IPS-18c (cell line): Measurements from ENCODE around the gene KCNQ5.
"Not testable (repeated sequence)": the region's sequence is repeated elsewhere in the genome, so short reads cannot be mapped to it uniquely, and the experiment has no call there.

Experiments
- H3K4me3 ChIP-seq: 2 replicates; pipeline ENCODE4 v1.7.0; 2013; ENCODE audit warnings: low read depth, mild to moderate bottlenecking, low read length, moderate library complexity; ENCODE audit not compliant: insufficient read depth
- H3K9me3 ChIP-seq: one replicate; pipeline ENCODE4 v1.6.1; 2013; ENCODE audit warnings: mild to moderate bottlenecking, low read length, moderate library complexity; ENCODE audit not compliant: control insufficient read depth, insufficient read depth

The KCNQ5 gene

DNA sequence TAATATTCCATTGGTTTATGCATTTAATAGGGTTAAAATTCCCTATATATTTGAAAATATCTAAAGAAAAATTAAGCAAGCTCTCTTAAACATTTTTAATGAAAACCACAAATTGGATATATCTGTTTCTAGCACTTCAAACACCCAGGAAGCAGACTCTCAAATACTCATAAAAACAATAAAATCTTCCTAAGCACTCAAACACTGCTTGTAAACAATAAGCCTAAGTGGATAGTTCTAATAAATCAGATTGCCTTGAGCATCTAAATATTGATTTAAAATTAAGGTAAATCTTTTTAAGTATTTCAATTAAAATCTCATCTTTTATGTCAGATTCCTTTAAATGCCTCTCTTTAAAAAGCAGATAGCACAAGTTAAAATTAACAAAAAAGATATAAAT, 254.4 kb downstream of the KCNQ5 start:
- Histone ChIP-seq H3K9me3 (no peaks in the 10 kb centered on the region), H3K4me3 (no peak overlapping the region)

DNA sequence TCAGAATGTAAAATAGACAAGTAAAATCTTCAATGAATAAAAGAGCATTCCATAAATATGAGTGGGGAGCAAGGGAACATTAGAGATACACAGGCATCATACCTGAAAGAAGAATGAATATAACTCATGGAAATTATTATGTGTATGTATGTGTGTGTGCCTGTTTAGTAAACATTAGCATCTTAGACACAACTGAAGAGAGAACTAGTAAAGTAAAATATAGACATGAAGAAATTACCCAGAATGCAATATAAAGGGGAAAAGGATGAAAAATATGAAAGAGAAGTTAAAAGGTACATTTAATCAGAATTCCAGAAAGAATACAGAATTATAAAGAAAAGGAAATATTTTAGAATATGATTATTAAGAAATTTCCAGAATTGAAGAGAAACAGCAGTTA, 264.3 kb downstream of the KCNQ5 start:
- H3K4me3 ChIP-seq = no peak overlapping the region
- H3K9me3 ChIP-seq = no peaks in the 10 kb centered on the region

DNA sequence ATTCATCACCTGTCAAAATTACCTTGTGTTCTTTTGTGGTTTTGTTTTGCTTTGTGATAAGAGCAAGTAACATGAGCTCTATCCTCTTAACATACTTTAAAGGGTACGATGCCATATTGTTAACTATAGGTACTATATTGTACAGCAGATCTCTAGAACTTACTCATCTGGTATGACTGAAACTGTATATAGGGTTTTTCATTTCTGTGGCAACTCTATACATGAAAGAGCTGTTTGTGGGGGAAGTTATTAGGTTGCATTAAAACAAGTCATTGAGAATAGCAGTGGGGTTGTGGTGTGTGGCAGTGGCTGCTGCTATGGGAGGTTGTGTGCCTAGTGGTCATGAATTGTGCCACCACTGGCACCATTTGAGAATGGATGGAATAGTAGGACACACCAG, 268.4 kb downstream of the KCNQ5 start:
- H3K4me3 ChIP-seq = no peak overlapping the region
- H3K9me3 ChIP-seq = no peaks in the 10 kb centered on the region

DNA sequence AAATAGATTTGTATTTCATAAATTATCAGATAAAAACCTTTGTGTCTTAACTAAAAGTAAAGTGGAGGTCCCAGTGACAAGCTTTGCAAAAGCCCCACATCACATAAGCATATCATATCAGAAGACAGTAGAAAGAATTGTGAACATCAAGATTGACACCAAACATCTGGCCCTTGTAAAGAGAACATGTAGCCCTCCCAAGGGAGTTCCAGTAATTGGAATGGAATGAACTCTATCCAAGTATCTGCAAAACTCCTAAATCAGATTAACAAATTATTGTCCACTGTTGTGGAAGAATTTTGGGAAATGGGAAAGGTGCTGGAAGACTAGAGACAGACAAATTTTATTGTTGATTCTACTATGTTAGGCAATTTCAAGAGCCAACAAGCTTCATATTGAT, 268.8 kb downstream of the KCNQ5 start:
- no peak overlapping the region for H3K4me3 ChIP-seq
- no peaks in the 10 kb centered on the region for H3K9me3 ChIP-seq

DNA sequence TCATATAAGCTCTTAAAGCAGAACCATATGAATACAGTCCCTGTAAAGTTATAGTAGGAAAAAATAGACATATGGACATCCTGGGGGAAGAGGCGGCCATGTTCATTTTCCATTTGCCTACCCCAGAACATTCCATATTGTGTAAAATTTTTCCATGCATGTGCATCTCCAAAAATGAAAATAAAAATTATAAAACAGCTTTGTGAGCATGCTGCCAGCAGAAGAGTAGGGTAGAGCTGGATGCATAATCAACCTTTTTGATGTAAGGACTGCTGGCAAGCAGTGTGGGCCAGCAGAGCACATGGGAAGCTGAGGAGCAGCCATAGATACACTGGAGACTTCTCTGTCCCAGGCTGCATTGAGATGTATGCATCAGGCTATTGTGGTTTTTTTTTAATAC, 271.0 kb downstream of the KCNQ5 start:
- no peaks in the 10 kb centered on the region for H3K9me3 ChIP-seq
- no peak overlapping the region for H3K4me3 ChIP-seq

DNA sequence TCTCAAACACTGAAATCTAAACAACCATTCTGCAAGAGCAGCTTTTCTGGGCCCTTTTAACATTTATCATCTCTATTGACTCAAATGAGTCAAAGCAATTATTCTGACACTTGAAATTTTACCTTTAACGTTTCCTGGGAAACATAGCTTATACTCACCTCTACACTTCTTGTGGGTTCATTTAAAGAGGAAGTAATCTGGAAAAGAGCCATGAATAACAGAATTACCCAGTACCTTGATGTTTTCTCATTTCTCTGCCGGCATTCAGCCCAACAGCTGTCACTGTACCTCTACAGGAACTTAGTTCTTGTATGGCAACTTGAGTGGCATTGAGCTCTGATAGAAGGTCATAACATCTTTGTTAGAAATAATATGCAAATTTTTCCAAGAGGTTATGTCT, 272.2 kb downstream of the KCNQ5 start:
- Histone ChIP-seq H3K9me3 (no peaks in the 10 kb centered on the region), H3K4me3 (no peak overlapping the region)

DNA sequence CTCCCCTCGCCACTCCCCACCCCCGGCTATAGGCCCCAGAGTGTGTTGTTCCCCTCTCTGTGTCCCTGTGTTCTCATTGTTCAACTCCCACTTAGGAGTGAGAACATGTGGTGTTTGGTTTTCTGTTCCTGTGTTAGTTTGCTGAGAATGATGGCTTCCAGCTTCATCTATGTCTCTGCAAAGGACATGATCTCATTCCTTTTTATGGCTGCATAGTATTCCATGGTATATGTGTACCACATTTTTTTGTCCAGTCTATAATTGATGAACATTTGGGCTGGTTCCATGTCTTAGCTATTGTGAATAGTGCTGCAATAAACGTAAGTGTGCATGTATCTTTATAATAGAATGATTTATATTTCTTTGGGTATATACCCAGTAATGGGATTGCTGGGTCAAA, 276.4 kb downstream of the KCNQ5 start:
- H3K4me3 ChIP-seq = not testable (repeated sequence)

DNA sequence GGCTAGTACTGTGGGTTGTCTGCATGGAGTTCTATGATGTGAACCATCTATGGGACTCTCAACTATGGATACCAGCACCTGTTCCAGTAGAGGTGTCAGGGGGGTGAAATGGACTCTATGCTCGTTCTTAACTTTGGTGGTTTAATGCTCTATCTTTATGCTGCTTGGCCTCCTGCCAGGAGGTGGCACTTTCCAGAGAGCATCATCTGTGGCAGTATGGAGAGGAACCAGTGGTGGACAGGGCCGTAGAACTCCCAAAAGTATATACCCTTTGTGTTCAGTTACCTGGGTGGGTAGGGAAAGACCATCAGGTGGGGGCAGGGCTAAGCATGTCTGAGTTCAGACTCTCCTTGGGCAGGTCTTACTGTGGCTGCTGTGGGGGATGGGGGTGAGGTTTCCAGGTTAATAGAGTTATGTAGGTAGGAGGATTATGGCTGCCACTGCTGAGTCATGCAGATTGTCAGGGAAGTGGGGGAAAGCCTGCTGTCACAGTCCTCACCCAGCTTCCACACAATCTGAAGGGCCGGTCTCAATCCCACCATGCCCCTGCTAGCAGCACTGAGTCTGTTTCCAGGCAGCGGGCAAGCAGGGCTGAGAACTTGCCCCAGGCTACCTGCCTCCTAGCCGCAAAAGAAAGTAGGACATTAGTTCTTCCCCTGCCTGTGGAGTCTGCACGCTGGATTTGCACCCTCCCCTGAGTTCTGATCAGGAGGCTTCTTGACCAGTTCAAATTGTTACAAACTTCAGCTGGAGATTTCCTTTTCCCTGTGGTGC, 284.0 kb downstream of the KCNQ5 start:
- H3K9me3 ChIP-seq = peaks cover 3% of the 10 kb centered on the region
- H3K4me3 ChIP-seq = no peak overlapping the region

More for the DNA sequence above, 276.4 kb downstream of the KCNQ5 start:
- not testable (repeated sequence) for H3K9me3 ChIP-seq

DNA sequence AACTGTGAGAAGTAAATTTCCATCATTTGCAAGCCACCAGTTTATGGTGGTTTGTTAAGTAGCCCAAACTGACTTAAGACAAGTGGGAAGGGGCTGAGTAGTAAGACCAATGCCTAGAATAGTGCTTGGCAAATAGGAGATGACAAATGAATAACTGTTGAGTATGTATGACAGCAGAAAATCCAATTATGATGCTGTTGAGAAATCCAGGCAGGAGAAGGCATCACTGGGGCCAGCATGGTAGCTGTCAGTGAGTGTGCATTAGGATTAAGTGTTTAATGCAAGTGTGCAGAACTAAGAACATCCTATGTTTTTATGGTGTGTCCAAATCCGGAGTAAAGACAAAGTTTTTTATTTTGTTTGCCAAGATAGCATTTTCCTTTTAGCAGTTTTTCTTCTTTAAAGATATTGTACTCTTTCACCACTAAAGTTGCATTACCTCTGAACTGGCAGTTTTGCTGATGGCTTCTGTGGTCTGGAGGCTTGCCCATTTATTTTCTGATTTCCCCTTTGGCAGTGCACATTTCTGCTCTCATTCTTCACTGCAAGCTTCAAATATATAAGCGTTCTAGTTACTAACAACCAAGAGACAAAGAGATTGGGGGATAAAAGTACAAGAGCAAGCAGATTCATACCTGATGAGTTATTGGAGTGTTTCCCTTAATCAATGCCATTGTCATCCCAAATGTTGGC, 289.7 kb downstream of the KCNQ5 start:
- H3K4me3 ChIP-seq = no peak overlapping the region
- no peaks in the 10 kb centered on the region for H3K9me3 ChIP-seq

DNA sequence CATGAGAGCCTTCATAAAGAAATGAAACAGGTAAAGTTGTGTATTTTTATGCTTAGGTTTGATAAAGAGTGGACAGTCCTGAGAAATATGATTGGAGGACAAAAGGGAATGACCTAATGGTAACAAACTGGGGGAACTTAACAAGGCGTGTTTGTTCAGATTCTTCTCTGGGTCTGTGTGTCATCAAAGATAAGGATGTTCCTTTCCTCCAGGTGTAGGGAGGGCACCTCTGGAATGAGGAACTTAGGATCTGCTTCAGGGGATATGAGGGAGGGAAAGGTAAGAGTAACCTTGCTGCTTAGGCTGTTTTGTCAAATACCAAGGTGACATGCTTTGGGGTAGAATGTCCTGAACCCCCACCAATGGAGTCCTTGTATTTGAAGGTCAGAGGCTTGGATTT, 291.9 kb downstream of the KCNQ5 start:
- Histone ChIP-seq H3K4me3 (no peak overlapping the region), H3K9me3 (no peaks in the 10 kb centered on the region)

DNA sequence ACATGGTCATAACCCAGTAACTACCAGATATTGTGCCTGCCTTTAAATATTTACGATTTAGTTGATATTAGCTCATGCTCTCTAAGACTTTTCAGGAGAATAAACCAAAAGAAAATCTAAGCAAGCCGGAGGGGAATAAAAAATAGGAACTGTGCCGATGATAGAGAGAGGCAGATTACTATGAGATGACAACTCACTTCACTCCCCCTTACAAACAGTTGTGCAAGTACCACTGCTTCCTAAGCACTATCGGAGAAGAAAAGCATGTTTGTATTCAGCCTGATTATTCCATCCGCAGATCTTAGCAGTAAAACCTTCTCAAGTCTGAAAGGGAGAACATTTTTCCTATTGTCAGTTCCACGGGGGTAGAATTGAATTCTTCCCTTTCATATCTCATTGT, 294.4 kb downstream of the KCNQ5 start:
- Histone ChIP-seq H3K4me3 (no peak overlapping the region), H3K9me3 (no peaks in the 10 kb centered on the region)

DNA sequence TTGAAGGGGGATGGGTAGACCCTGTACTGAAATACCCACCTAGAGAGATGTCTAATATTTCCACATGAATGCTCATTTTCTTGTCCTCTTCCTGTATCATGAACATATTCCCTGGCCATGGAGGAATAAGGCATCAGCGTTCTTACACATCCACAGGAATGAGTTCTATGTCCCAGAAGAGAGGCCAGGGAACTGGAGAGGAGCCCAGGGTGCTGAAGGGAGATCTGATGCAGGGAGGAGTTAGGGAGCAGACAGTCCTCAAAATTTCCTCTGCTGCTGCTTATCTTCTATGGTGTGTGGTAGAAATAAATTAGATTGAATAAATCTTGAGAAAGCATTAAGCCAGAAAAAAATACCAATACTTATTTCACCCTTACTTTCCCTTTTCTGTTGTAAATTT, 295.0 kb downstream of the KCNQ5 start:
- Histone ChIP-seq H3K4me3 (no peak overlapping the region), H3K9me3 (no peaks in the 10 kb centered on the region)

DNA sequence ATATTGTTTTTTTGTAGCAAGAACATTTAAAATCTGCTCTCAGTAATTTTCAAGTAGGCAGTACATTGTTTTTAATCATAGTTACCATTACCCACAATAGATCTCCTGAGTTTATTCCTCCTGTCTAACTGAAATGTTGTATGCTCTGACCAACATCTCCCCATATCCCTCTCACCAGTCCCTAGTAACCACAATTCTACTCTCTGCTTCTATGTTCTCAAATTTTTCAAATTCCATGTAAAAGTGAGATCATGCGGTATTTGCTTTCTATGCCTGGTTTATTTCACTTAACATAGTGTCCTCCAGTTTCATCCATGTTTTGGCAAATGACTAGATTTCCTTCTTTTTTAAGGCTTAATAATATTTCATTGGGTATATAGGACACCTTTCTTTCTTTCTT, 300.5 kb downstream of the KCNQ5 start:
- H3K9me3 ChIP-seq = no peaks in the 10 kb centered on the region
- H3K4me3 ChIP-seq = no peak overlapping the region

DNA sequence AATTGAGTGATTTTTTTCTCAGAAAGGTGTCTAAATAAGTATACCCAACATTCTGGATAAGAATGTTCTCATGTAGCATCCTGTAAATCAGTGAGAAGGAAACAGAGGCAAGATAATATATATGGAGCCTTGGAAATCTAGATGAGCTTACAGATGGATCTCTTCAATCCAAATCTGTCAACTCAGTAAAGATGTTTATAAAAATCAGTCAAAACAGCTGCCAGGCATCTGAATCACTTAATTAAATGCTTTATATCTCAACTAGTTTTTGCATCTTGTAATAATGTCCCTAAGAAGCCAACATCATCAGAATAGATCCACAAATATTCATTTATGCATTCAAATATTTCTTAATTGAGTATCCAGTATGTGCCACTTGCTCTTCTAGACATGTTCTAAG, 303.3 kb downstream of the KCNQ5 start:
- H3K9me3 ChIP-seq = no peaks in the 10 kb centered on the region
- H3K4me3 ChIP-seq = no peak overlapping the region

DNA sequence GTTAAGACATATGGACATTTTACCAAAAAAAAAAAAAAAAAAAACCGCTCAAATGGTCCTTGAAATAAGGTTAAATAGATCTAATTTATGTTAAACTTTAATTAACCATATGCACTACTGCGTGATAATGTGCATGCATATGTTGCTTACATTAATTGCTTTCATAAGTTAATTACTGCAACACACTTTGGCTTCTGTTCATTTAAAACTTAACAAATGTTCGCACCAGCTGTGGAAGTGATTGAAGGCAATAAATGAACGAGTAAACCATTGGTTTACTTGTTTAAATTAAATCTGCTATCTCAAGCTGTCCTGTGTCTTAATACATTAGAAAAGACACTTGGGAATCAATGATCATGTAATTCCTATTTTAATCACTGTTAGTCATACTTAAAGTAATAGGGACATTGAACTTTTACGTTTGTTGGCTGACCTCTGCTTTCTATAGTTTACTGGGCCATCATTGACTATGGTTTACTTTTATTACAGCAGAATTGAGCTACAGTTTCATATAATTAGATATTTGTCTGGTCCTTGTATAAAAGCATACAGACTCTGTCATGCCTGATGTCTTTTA, 308.8 kb downstream of the KCNQ5 start:
- no peak overlapping the region for H3K4me3 ChIP-seq
- H3K9me3 ChIP-seq = no peaks in the 10 kb centered on the region

DNA sequence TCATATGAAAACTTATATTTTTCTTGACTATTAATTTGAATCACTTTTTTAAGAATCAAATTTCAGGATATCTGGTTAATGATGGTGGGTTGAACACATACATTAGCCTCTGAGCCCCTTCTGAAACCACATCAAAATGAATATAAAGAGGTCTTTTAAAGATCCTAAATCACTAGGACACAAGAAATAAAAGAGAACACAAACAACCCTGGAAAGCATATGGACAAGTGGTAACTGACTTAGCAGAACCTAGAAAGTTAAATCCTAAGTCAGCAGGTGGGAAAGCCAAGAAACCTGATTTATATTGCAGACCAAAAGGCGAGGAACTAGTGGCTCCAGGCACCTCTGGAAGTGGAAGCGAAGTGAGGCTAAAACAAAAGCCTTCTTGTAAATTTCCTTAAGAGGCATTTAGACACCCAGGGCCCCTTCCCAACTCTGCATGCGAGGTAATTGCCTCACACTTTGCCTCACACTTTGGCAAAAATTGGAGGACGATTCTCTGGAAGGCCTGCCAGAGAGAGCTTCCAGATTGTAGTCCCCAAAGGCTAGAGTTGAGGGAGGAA, 309.5 kb downstream of the KCNQ5 start:
- H3K9me3 ChIP-seq = no peaks in the 10 kb centered on the region
- no peak overlapping the region for H3K4me3 ChIP-seq

DNA sequence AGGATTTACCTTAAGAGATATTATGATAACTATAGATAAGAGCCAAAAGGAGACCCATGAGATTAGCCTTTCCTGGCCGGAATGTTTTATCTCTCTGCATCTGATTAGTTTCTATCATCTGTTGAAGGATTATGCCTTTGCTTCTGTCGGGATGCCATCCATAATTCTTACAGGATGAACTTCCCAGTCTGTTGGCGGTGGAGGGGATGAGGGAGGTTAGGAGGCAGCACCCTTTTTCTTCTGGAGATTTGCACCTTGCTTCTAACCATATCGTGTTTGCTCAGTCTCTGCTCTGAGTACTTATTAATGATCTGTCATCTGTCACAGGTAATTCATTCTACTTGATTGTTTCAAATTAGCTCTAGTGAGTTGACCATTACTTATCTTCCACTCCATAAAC, 311.4 kb downstream of the KCNQ5 start:
- Histone ChIP-seq H3K9me3 (no peaks in the 10 kb centered on the region), H3K4me3 (no peak overlapping the region)
